K562 (cell line): ENCODE measurements around the gene OSGIN1. TPM values are rescaled to one million over a fixed set of nuclear protein-coding genes. Genes with fewer than 3 reads are reported as not detected.

Source experiments
- CBX1 ChIP-seq: sonication (generic); IDR thresholded peaks from 2 replicates; pipeline ENCODE4 v1.6.1; 2016; ENCODE audit warnings: antibody characterized with exemption, low read depth, mild to moderate bottlenecking
- CGGBP1 ChIP-seq: fragments of 250-450 bp; sonication (Bioruptor Pico); IDR thresholded peaks from 2 replicates; pipeline ENCODE4 v1.9.0; 2021; ENCODE audit warnings: mild to moderate bottlenecking
- CUX1 ChIP-seq: fragments of 200-800 bp; sonication (Bioruptor generic); IDR thresholded peaks from 2 replicates; pipeline ENCODE4 v1.6.1; 2016; ENCODE audit warnings: missing genetic modification characterization, missing compliant biosample characterization
- FOXM1 ChIP-seq, 2 experiments: fragments of 450-650 bp in 1 of 2; sonication (generic) in 1 of 2; formaldehyde crosslinking in 1 of 2; IDR thresholded peaks; 2 replicates each; pipeline versions ENCODE4 v1.6.1 to v1.9.0; 2017 to 2022; ENCODE audit warnings: low read depth in 2 of 2, mild to moderate bottlenecking in 2 of 2, missing genetic modification reagents in 1 of 2, moderate library complexity in 1 of 2
- FOXP4 ChIP-seq: sonication (generic); formaldehyde crosslinking; IDR thresholded peaks from 2 replicates; pipeline ENCODE4 v1.8.0; 2022; ENCODE audit warnings: mild to moderate bottlenecking, missing genetic modification reagents, borderline replicate concordance
- PHF21A ChIP-seq: fragments of 450-650 bp; IDR thresholded peaks from 2 replicates; pipeline ENCODE4 v1.6.1; 2017; ENCODE audit warnings: low read depth, borderline replicate concordance
- POLR3G ChIP-seq: IDR thresholded peaks from 2 replicates; pipeline ENCODE4 v1.6.1; 2011; ENCODE audit not compliant: insufficient read length, insufficient replicate concordance; ENCODE audit errors: extremely low read depth
- SRSF1 ChIP-seq: fragments of 200-400 bp; formaldehyde crosslinking; IDR thresholded peaks from 2 replicates; pipeline ENCODE4 v1.6.1; 2017; ENCODE audit warnings: mild to moderate bottlenecking, low read depth, low read length, moderate library complexity
- TFAM ChIP-seq: fragments of 250-450 bp; sonication (Bioruptor Pico); conservative IDR thresholded peaks from 2 replicates; pipeline ENCODE4 v1.5.0; 2021; ENCODE audit warnings: mild to moderate bottlenecking, moderate library complexity
- ZBTB9 ChIP-seq: fragments of 450-650 bp; formaldehyde crosslinking; IDR thresholded peaks from 2 replicates; pipeline ENCODE4 v1.4.0; 2020; ENCODE audit warnings: mild to moderate bottlenecking, moderate library complexity
- ZNF431 ChIP-seq: sonication (generic); formaldehyde crosslinking; IDR thresholded peaks from 2 replicates; pipeline ENCODE4 v1.8.0; 2022; ENCODE audit warnings: mild to moderate bottlenecking, missing genetic modification reagents
- ZNF512 ChIP-seq: IDR thresholded peaks from 2 replicates; pipeline ENCODE4 v1.6.1; 2016; ENCODE audit warnings: missing genetic modification characterization, missing compliant biosample characterization
- polyA plus RNA-seq, 8 experiments: library from polyadenylated mRNA; depleted of rRNA in 4 of 8; stranded (reverse) in 5 of 8; unstranded in 3 of 8; fragments of >200 nt; fragmentation: Nextera tagmentation in 2 of 8; fragmentation: Illumina TruSeq in 1 of 8; extraction: Ambion mirVana in 2 of 8; extraction: Trizol in 1 of 8; gene quantifications; 2 replicates each; pipeline versions ENCODE4 v1.2.1 to v1.2.3, GENCODE V29; 2011 to 2014; ENCODE audit warnings: inconsistent platforms in 1 of 8, missing spikeins in 1 of 8
- total RNA-seq, 7 experiments: library from RNA; depleted of rRNA in 6 of 7; stranded (reverse); fragments of >200 nt in 6 of 7; fragmentation: Illumina TruSeq in 2 of 7; extraction: Trizol in 2 of 7; gene quantifications; 2 replicates each; pipeline versions ENCODE4 v1.2.1 to v1.2.3, GENCODE V29; 2011 to 2021; ENCODE audit warnings: low replicate concordance in 1 of 7

Gene OSGIN1
- total and polyA plus RNA-seq, 9 of the 15 experiments (the other 6 are each of a cell fraction or from before 2014, with no cell fraction given), result 0.03 to 3.6 (median 1.6) TPM

- TF ChIP-seq SRSF1, result no peak
- no peak for TF ChIP-seq TFAM (CRISPR knock-in tag)
- TF ChIP-seq FOXP4 (CRISPR knock-in tag), result peak; percentile 95; the same call in 1 of the 2 replicates
- TF ChIP-seq ZBTB9 (CRISPR knock-in tag), result peak; percentile 66
- no peak for TF ChIP-seq CGGBP1
- no peak for TF ChIP-seq PHF21A
- TF ChIP-seq ZNF431 (CRISPR knock-in tag), result no peak
- TF ChIP-seq POLR3G, result no peak
- TF ChIP-seq FOXM1 (IDR thresholded peaks at IDR 0.05; ENCODE audit: low read depth), result peak; percentile 72
- TF ChIP-seq FOXM1 (CRISPR knock-in tag; IDR thresholded peaks at IDR 0.05; ENCODE audit: low read depth), result 0 out of 2 replicates have a peak, but pooled peaks have one; percentile 69
- no peak for TF ChIP-seq ZNF512
- TF ChIP-seq CUX1, result no peak
- peak; percentile 20; the same call in 1 of the 2 replicates for TF ChIP-seq CBX1
Observed at GRCh38 chr16:83952940-83953795, at the start of gene OSGIN1 (continued).
